HCT116 (cell line): Measurements from ENCODE around the gene FOXF2.

ENCODE experiments used
- CEBPB ChIP-seq: IDR thresholded peaks from 2 replicates; pipeline ENCODE4 v1.6.1; 2012; ENCODE audit warnings: low read depth
- CTCF ChIP-seq, 3 experiments: fragments of 200-600 bp in 1 of 3; sonication (generic) in 1 of 3; IDR thresholded peaks in 2 of 3; conservative IDR thresholded peaks in 1 of 3; 2 replicates each; pipeline ENCODE4 v1.5.1; 2012 to 2017; ENCODE audit warnings: low read depth in 2 of 3, low read length in 2 of 3, antibody characterized with exemption in 1 of 3, borderline replicate concordance in 1 of 3, control low read depth in 1 of 3, mild to moderate bottlenecking in 1 of 3, mixed read lengths in 1 of 3, mixed run types in 1 of 3, moderate library complexity in 1 of 3; ENCODE audit not compliant: insufficient read depth in 1 of 3

- no peak for TF ChIP-seq CTCF (IDR thresholded peaks at IDR 0.05 in 2 of 3, conservative IDR thresholded peaks at IDR 0.05 in 1 of 3; ENCODE audit: borderline replicate concordance in 1 of 3, insufficient read depth in 1 of 3, low read depth in 2 of 3, low read length in 2 of 3)
- TF ChIP-seq CEBPB = no peak
Measured at GRCh38 chr6:1363298-1363697, 26.1 kb upstream of the FOXF2 start.
